Mesodermal cell (in vitro differentiated cells): ENCODE results near the gene ZNF100.
"Not testable (repeated sequence)": the region's sequence is repeated elsewhere in the genome, so short reads cannot be mapped to it uniquely, and the experiment has no call there.

ENCODE experiments used
- H3K27ac ChIP-seq: 2 replicates; pipeline ENCODE4 v1.7.0; 2013; ENCODE audit warnings: mild to moderate bottlenecking, low read depth, low read length, moderate library complexity; ENCODE audit not compliant: severe bottlenecking
- H3K36me3 ChIP-seq: 2 replicates; pipeline ENCODE4 v1.7.1; 2013; ENCODE audit warnings: mild to moderate bottlenecking, low read length, moderate library complexity; ENCODE audit not compliant: control insufficient read depth, insufficient read depth
- H3K4me1 ChIP-seq: one replicate; pipeline ENCODE4 v1.7.1; 2013; ENCODE audit warnings: mild to moderate bottlenecking, low read length; ENCODE audit not compliant: insufficient read depth, control insufficient read depth, poor library complexity, severe bottlenecking
- H3K4me3 ChIP-seq: 2 replicates; pipeline ENCODE4 v1.7.0; 2013; ENCODE audit warnings: low read length, control low read depth, mild to moderate bottlenecking; ENCODE audit not compliant: insufficient read depth, poor library complexity, severe bottlenecking; ENCODE audit errors: extremely low read depth
- H3K9me3 ChIP-seq: 2 replicates; pipeline ENCODE4 v1.7.1; 2013; ENCODE audit warnings: mild to moderate bottlenecking, low read length, moderate library complexity; ENCODE audit not compliant: control insufficient read depth
- WGBS, 2 experiments: methylation state at CpG; one replicate each; pipeline ENCODE4 v1.1.5; 2013; ENCODE audit warnings: missing lambda C conversion rate in 2 of 2; ENCODE audit not compliant: insufficient coverage in 2 of 2; 5-methylcytosine and 5-hydroxymethylcytosine counted together

The ZNF100 gene

DNA sequence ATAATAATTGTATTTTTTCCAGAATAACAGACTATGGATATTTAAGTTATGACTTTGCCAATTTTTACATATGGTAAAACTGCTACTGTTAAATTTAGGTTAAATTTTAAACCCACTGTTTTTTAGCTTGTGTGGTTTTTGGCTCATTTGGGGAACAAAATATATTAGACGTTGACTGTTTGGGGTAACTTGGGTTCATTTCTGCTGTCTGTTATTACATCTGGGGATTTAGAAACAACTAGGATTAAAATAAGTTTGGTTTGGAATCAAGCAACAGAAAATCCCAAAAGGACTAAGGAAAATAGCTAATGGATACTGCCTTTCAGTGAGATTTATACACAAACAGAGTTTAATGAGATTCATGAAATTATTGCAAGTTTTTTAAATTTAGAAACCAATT is 92.9 kb downstream of the ZNF100 start:
- peaks cover 16% of the 10 kb centered on the region for H3K9me3 ChIP-seq
- WGBS, 2 experiments = 60 to 100% methylated on average over 1 of the region's 1 CpG
- no peak overlapping the region for H3K4me3 ChIP-seq
- H3K36me3 ChIP-seq = no peaks in the 10 kb centered on the region
- H3K4me1 ChIP-seq = no peaks in the 10 kb centered on the region
- no peak overlapping the region for H3K27ac ChIP-seq

DNA sequence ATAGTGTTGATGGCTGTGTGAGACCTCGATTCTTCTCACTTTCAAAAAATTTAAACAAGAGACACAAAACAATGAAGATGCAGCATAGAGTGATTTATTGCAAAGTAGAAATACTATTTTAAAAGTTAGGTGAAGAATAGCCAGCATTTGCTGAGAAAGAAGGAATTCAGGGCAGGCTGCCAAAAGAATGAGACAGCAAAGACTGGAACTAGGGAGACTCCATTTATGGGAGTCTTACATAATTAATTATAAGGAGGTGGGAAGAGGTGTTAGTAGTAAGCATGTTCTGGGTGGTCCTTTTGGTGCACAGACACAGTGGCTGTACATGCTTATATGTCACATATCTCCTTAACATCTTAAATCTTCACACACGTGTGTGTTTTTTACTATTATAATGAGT is 93.9 kb downstream of the ZNF100 start:
- H3K4me3 ChIP-seq, H3K36me3 ChIP-seq, H3K4me1 ChIP-seq, H3K27ac ChIP-seq: not testable (repeated sequence)
- WGBS, 2 experiments = no CpG with 5 or more reads among the region's 2 CpGs
- H3K9me3 ChIP-seq = peaks cover 16% of the 10 kb centered on the region
